ENCODE measurements around the gene SLC6A2.

SLC6A2 gene

DNA sequence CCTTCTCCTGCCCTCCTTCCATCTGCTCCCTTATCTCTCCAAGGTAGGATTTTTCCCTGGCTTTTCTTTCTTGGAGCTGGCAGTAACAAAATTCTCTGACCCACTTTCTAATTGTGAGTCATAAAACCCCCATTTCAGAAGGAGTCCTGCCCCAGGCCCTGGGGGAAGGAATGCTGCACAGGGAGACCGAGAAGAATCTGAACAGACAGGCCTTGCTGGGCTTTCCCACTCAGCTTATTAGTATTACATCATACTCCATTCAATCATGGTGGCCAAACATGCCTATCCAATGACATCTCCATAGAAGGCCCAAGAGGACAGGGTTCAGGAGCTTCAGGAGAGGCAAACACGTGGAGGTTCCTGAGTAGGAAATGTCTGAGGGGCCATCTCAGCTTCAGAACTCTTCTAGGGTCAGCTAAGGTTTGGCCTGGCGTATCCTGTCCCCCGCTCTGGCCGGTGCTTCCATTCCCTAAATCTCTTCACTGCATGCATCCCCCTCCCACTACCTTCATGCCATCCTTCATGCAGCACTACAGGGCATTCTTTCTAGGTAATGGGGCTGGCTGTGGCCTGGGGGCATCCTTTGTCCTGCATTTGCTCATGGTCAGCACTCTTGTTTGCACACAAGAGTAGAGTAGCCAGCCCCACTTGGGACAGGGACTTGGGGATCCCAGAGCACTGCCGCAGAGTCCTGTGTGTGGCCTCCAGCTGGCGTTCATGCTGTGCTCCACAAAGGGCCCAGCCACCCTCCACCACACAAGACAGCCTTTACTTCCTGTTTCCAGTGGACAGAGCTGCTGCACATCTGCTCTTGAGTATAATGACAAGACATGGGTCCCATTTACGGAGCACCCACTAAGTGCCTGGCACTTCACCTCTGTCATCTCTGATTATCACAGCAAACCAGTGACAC is 8.2 kb downstream of the SLC6A2 start:
- no peak for DNase-seq (ENCODE audit: low read depth)
- TF ChIP-seq, protein P1, sequence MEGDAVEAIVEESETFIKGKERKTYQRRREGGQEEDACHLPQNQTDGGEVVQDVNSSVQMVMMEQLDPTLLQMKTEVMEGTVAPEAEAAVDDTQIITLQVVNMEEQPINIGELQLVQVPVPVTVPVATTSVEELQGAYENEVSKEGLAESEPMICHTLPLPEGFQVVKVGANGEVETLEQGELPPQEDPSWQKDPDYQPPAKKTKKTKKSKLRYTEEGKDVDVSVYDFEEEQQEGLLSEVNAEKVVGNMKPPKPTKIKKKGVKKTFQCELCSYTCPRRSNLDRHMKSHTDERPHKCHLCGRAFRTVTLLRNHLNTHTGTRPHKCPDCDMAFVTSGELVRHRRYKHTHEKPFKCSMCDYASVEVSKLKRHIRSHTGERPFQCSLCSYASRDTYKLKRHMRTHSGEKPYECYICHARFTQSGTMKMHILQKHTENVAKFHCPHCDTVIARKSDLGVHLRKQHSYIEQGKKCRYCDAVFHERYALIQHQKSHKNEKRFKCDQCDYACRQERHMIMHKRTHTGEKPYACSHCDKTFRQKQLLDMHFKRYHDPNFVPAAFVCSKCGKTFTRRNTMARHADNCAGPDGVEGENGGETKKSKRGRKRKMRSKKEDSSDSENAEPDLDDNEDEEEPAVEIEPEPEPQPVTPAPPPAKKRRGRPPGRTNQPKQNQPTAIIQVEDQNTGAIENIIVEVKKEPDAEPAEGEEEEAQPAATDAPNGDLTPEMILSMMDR (IDR thresholded peaks at IDR 0.05; ENCODE audit: low read depth, low read length, missing control alignments): no peak
- H3K4me3 ChIP-seq (ENCODE audit: low read depth, low read length): no peak overlapping the region

DNA sequence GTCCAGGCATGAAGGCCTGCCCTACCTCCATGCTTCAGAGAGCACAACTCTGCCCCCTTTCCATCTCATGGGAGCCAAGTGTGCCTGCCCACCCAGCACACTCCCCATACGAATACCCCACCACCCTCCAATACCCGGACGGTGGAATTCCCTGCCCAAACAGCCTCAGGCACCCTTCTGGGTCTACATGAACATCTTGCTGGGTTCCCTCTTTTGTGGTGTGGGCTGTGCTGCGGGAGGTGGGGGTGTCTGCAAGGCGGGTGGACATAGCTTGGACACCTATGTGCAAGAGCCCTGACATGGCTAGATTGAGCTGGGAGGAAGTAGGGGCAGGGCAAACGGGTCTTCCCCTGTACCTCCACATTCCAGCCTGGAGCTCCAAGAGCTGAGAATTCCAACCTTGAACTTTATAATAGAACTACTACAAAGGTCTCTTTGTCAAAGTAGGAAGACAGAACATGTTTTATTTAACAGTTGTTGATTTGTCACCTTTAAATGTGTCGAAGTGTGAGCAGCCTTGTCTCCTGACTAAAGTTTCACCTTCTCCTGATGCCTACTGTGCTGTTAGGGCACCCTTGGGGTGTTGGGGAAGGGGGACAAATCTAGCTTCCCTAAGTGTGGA is 9.1 kb downstream of the SLC6A2 start:
- TF ChIP-seq, protein P1 (IDR thresholded peaks at IDR 0.05; ENCODE audit: low read depth, low read length, missing control alignments): no peak
- H3K4me3 ChIP-seq (ENCODE audit: low read depth, low read length): no peak overlapping the region
- DNase-seq (ENCODE audit: low read depth): no peak

DNA sequence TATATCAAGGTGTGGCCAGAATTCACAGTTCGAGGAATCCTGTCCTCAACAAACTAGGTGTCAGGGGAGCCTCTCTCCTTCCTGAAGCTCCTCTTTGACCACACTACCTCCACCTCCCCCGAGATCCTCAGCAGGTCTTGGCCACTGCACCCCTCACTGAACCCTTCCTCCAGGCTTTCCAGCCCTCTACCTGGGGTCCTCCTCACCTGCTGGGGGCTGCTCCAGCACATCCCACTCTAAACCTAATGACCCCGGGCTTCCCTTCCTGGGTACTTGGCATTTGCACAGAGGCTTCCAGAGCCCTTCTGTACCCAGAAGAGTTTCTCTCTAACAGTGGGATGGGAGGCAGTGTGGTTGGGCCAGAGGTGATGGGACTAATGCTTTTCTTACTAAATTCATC is 9.7 kb downstream of the SLC6A2 start:
- no peak overlapping the region for H3K4me3 ChIP-seq (ENCODE audit: low read depth, low read length)
- TF ChIP-seq, protein P1 (IDR thresholded peaks at IDR 0.05; ENCODE audit: low read depth, low read length, missing control alignments): no peak
- DNase-seq (ENCODE audit: low read depth): no peak

DNA sequence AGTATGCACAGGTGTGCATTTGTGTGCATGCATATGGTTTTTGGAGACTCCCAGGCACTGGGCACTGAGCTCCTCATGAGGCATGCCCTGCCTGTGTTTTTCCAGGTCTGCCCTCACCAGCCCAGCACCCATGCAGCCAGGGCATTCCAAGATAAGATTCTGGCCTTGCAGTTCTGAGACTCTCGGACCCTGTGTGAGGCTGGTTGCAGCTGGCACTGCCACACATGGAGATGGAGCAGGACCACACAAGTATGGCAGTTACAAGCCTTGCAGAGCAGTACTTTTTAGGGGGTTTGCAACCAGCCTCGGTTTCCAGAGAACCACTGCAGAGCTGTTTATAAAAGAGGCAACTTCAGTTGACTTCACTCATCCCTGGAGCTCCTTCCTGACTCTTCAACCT is 10.2 kb downstream of the SLC6A2 start:
- DNase-seq (ENCODE audit: low read depth): no peak
- TF ChIP-seq, protein P1 (IDR thresholded peaks at IDR 0.05; ENCODE audit: low read depth, low read length, missing control alignments): no peak

DNA sequence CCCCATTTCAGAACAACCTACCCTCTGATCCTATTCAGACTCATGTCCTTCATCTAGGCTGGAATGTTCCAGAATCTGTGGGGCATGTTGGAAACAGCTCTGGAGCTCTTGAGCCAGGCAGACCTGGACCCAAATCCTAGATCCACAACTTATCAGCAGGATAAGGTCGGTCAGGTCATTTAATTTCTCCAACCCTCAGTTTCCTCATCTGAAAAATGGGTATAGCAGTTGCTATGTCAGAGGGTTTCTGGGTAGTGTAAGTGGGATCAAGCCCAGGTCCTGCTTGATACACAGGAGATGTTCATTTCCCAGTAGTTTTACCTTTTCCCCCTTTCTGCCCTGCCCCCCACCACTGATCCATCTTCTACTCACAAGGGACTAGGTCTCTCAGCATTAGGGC is 12.0 kb downstream of the SLC6A2 start:
- TF ChIP-seq, protein P1 (IDR thresholded peaks at IDR 0.05; ENCODE audit: low read depth, low read length, missing control alignments): no peak
- no peak for DNase-seq (ENCODE audit: low read depth)
- no peak overlapping the region for H3K4me3 ChIP-seq (ENCODE audit: low read depth, low read length)

More for the DNA sequence above, 10.2 kb downstream of the SLC6A2 start:
- H3K4me3 ChIP-seq (ENCODE audit: low read depth, low read length): no peak overlapping the region

DNA sequence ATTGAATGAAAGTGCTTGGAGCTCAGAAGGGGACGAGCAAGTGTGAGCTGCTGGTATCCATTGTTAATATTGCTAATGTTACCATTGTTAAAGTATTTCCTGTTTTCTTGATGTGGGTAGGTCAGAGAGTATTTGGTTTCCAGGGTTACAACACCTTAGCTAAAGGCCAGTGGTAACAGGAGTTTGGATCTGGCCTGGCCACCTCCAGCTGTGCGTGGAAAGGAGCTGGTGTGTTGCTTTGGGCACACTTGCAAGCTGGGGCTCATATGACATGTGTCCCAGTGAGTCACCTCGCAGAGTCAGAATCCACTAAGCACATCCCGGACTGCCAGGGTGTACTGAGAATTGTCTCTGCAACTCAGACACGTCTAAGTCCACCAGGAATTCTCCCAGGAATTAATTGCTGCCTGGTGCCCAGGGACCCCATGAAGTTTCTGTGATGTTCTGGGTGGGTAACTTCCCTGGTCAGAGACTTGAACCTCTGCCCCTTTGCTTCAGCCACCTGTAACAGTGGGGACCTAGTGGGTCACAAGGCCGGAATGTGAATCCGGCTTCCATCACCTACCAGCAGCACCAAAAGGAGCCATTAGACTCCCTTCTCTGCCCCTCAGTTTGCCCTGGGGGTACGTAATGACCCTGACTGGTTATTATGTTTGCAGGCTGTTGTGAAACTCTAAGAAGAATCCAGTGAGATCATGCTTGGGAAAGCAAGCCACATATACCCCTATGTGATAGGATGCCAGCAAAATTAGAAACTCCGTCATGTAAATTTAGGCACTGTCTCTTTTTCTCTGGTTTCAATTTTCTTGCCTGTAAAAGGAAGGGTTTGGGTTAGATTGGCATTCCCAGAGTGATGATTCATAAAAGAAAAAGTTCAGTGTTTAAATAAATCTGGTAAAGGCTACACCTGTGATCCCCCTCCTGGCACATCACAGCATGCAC is 12.8 kb downstream of the SLC6A2 start:
- no peak overlapping the region for H3K4me3 ChIP-seq (ENCODE audit: low read depth, low read length)
- DNase-seq (ENCODE audit: low read depth): no peak

More for the DNA sequence above, 12.8 kb downstream of the SLC6A2 start:
- TF ChIP-seq, protein P1 (IDR thresholded peaks at IDR 0.05; ENCODE audit: low read depth, low read length, missing control alignments): no peak

All from GM12864 (cell line).